ENCODE results near the gene PRKAB1.
"Not testable (repeated sequence)": the region's sequence is repeated elsewhere in the genome, so short reads cannot be mapped to it uniquely, and the experiment has no call there.

PRKAB1 gene

GRCh38 chr12:119684711-119685369 is 16.9 kb downstream of the PRKAB1 start:
- DNase-seq (ENCODE audit: low read depth in 2 of 2), result no peak

GRCh38 chr12:119685375-119685774 is 17.4 kb downstream of the PRKAB1 start:
- no peak for DNase-seq (ENCODE audit: low read depth in 2 of 2)

GRCh38 chr12:119686355-119686754 is 18.4 kb downstream of the PRKAB1 start:
- no peak for DNase-seq (ENCODE audit: low read depth in 2 of 2)

GRCh38 chr12:119686776-119687175 is 18.8 kb downstream of the PRKAB1 start:
- no peak for DNase-seq (ENCODE audit: low read depth in 2 of 2)

- DNase-seq (ENCODE audit: low read depth in 2 of 2), result no peak
Measured at GRCh38 chr12:119687406-119687805, 19.5 kb downstream of the PRKAB1 start.

GRCh38 chr12:119687879-119688278 is 19.9 kb downstream of the PRKAB1 start:
- DNase-seq (ENCODE audit: low read depth in 2 of 2), result no peak

GRCh38 chr12:119689935-119690500 is 22.1 kb downstream of the PRKAB1 start:
- DNase-seq (ENCODE audit: low read depth in 2 of 2), result no peak

GRCh38 chr12:119691202-119691810 is 23.4 kb downstream of the PRKAB1 start:
- DNase-seq (ENCODE audit: low read depth in 2 of 2), result no peak

GRCh38 chr12:119692410-119692809 is 24.5 kb downstream of the PRKAB1 start:
- DNase-seq (ENCODE audit: low read depth in 2 of 2), result no peak

GRCh38 chr12:119692997-119693396 is 25.1 kb downstream of the PRKAB1 start:
- DNase-seq (ENCODE audit: low read depth in 2 of 2), result peak; percentile 79 to 82

- DNase-seq (ENCODE audit: low read depth in 2 of 2), result no peak
Measured at GRCh38 chr12:119693511-119693910, 25.6 kb downstream of the PRKAB1 start.

GRCh38 chr12:119694111-119694510 is 26.2 kb downstream of the PRKAB1 start:
- DNase-seq (ENCODE audit: low read depth in 2 of 2), result no peak

- DNase-seq (ENCODE audit: low read depth in 2 of 2), result no peak
Measured at GRCh38 chr12:119695034-119695433, 27.1 kb downstream of the PRKAB1 start.

GRCh38 chr12:119696943-119697342 is 29.0 kb downstream of the PRKAB1 start:
- no peak for DNase-seq (ENCODE audit: low read depth in 2 of 2)

GRCh38 chr12:119699199-119699760 is 31.3 kb downstream of the PRKAB1 start:
- no peak for DNase-seq (ENCODE audit: low read depth in 2 of 2)

- DNase-seq (ENCODE audit: low read depth in 2 of 2), result no peak
Measured at GRCh38 chr12:119700078-119700477, 32.1 kb downstream of the PRKAB1 start.

GRCh38 chr12:119704065-119704747 is 36.3 kb downstream of the PRKAB1 start:
- no peak for DNase-seq (ENCODE audit: low read depth in 2 of 2)

- no peak for DNase-seq (ENCODE audit: low read depth in 2 of 2)
Measured at GRCh38 chr12:119705182-119705581, 37.2 kb downstream of the PRKAB1 start.

- not testable (repeated sequence) for DNase-seq (ENCODE audit: low read depth in 2 of 2)
Measured at GRCh38 chr12:119706427-119706826, 38.5 kb downstream of the PRKAB1 start.

GRCh38 chr12:119710374-119710964 is 42.5 kb downstream of the PRKAB1 start:
- DNase-seq (ENCODE audit: low read depth in 2 of 2), result no peak

- no peak for DNase-seq (ENCODE audit: low read depth in 2 of 2)
Measured at GRCh38 chr12:119710965-119711551, 43.1 kb downstream of the PRKAB1 start.

- DNase-seq (ENCODE audit: low read depth in 2 of 2), result no peak
Measured at GRCh38 chr12:119711693-119712092, 43.8 kb downstream of the PRKAB1 start.

Data from fibroblast of skin of left quadriceps (primary cell).